ENCODE results near the gene PRKCE.

PRKCE gene

GRCh38 chr2:45634223-45634622 lies 17.3 kb upstream of the PRKCE start:
- no peak for DNase-seq

- no peak for DNase-seq
Measured at GRCh38 chr2:45636008-45636407, 15.5 kb upstream of the PRKCE start.

GRCh38 chr2:45637440-45637839 lies 14.0 kb upstream of the PRKCE start:
- DNase-seq: peak; percentile 47

GRCh38 chr2:45640576-45640975 lies 10.9 kb upstream of the PRKCE start:
- no peak for DNase-seq

- DNase-seq: no peak
Measured at GRCh38 chr2:45643095-45643494, 8.4 kb upstream of the PRKCE start.

GRCh38 chr2:45643543-45644542 lies 7.6 kb upstream of the PRKCE start:
- DNase-seq: peak; percentile 55

GRCh38 chr2:45646289-45646688 lies 5.2 kb upstream of the PRKCE start:
- DNase-seq: no peak

GRCh38 chr2:45647356-45647755 lies 4.1 kb upstream of the PRKCE start:
- DNase-seq: no peak

GRCh38 chr2:45647986-45648520 lies 3.4 kb upstream of the PRKCE start:
- no peak for DNase-seq

- no peak for DNase-seq
Measured at GRCh38 chr2:45648636-45649035, 2.8 kb upstream of the PRKCE start.

- no peak for DNase-seq
Measured at GRCh38 chr2:45649462-45649857, 2.0 kb upstream of the PRKCE start.

GRCh38 chr2:45649858-45650811 lies 1.3 kb upstream of the PRKCE start:
- no peak for DNase-seq

- peak; percentile 93 for DNase-seq
Measured at GRCh38 chr2:45650851-45651414, 542 bp upstream of the PRKCE start.

- DNase-seq: peak; percentile 14
Measured at GRCh38 chr2:45652090-45653031, 886 bp downstream of the PRKCE start.

GRCh38 chr2:45653122-45653913 lies 1.8 kb downstream of the PRKCE start:
- DNase-seq: no peak

- no peak for DNase-seq
Measured at GRCh38 chr2:45654250-45654649, 2.8 kb downstream of the PRKCE start.

- no peak for DNase-seq
Measured at GRCh38 chr2:45661828-45662227, 10.4 kb downstream of the PRKCE start.

- no peak for DNase-seq
Measured at GRCh38 chr2:45664635-45665261, 13.3 kb downstream of the PRKCE start.

- DNase-seq: no peak
Measured at GRCh38 chr2:45668509-45668908, 17.0 kb downstream of the PRKCE start.

- no peak for DNase-seq
Measured at GRCh38 chr2:45669032-45669486, 17.6 kb downstream of the PRKCE start.

Measured in kidney glomerular epithelial cell (primary cell).